HFFc6 (cell line): ENCODE measurements around the gene SLCO4A1. TPM values are rescaled to one million over a fixed set of nuclear protein-coding genes. Genes with fewer than 3 reads are reported as not detected.

Experiments
- DNase-seq: peaks from one replicate; pipeline ENCODE4 v3.0.0-alpha.2; 2018
- H3K27ac Mint-ChIP-seq: 2 replicates; pipeline ENCODE4 v1.8.0; 2020; ENCODE audit warnings: mild to moderate bottlenecking, mixed read lengths
- H3K27me3 Mint-ChIP-seq: 2 replicates; pipeline ENCODE4 v1.8.0; 2021; ENCODE audit warnings: mild to moderate bottlenecking, moderate library complexity, mixed read lengths; ENCODE audit not compliant: insufficient read depth
- H3K36me3 Mint-ChIP-seq: 2 replicates; pipeline ENCODE4 v1.8.0; 2021; ENCODE audit warnings: low read depth, mixed read lengths
- H3K4me1 Mint-ChIP-seq: 2 replicates; pipeline ENCODE4 v1.8.0; 2020; ENCODE audit warnings: low read depth, mixed read lengths
- H3K4me3 Mint-ChIP-seq: 2 replicates; pipeline ENCODE4 v1.8.0; 2020; ENCODE audit warnings: mild to moderate bottlenecking, moderate library complexity, mixed read lengths
- H3K9me3 Mint-ChIP-seq: 2 replicates; pipeline ENCODE4 v1.8.0; 2020; ENCODE audit warnings: mild to moderate bottlenecking, mixed read lengths
- total RNA-seq, 6 experiments: library from RNA; stranded (reverse); fragmentation: NEBNext Ultra II Directional; extraction: Animal tissue kit (Norgen Biotek cat#: 25700); gene quantifications; 2 replicates in 1 of 6; 3 replicates in 5 of 6; pipeline ENCODE4 v1.2.3, GENCODE V29; 2021
- TF ChIP-seq, protein P1 (sequence below): fragments of 200-600 bp; sonication (generic); IDR thresholded peaks from 2 replicates; pipeline ENCODE4 v1.5.0; 2021; ENCODE audit warnings: antibody characterized with exemption, mild to moderate bottlenecking

The SLCO4A1 gene
- total RNA-seq, 6 experiments from 2014 or later: 2.7 to 6.5 (median 3.4) TPM

DNA sequence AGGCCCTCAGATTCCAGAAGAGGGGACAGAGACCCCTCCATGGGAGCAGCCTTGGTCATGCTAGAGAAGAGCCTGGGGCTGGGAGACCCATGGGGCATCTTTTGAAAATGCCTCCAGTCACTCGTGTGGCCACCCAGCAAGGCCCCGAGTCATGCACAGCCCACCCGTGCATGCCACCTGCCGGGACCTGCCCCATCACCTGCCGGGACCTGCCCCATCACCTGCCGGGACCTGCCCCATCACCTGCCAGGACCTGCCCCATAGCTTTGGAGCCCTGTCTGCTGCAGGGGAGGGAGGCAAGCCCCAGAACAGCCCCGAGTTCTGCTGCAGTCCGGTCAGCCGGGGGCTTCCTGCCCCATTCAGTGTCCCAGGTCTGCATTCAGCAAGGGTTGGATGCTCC lies 37.5 kb upstream of the SLCO4A1 start:
- no peak overlapping the region for H3K27ac Mint-ChIP-seq
- H3K4me1 Mint-ChIP-seq: peaks cover 50% of the 10 kb centered on the region
- DNase-seq: no peak
- peaks cover 2% of the 10 kb centered on the region for H3K27me3 Mint-ChIP-seq
- TF ChIP-seq, protein P1, sequence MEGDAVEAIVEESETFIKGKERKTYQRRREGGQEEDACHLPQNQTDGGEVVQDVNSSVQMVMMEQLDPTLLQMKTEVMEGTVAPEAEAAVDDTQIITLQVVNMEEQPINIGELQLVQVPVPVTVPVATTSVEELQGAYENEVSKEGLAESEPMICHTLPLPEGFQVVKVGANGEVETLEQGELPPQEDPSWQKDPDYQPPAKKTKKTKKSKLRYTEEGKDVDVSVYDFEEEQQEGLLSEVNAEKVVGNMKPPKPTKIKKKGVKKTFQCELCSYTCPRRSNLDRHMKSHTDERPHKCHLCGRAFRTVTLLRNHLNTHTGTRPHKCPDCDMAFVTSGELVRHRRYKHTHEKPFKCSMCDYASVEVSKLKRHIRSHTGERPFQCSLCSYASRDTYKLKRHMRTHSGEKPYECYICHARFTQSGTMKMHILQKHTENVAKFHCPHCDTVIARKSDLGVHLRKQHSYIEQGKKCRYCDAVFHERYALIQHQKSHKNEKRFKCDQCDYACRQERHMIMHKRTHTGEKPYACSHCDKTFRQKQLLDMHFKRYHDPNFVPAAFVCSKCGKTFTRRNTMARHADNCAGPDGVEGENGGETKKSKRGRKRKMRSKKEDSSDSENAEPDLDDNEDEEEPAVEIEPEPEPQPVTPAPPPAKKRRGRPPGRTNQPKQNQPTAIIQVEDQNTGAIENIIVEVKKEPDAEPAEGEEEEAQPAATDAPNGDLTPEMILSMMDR: no peak
- H3K36me3 Mint-ChIP-seq: no peaks in the 10 kb centered on the region
- no peaks in the 10 kb centered on the region for H3K9me3 Mint-ChIP-seq
- no peak overlapping the region for H3K4me3 Mint-ChIP-seq

DNA sequence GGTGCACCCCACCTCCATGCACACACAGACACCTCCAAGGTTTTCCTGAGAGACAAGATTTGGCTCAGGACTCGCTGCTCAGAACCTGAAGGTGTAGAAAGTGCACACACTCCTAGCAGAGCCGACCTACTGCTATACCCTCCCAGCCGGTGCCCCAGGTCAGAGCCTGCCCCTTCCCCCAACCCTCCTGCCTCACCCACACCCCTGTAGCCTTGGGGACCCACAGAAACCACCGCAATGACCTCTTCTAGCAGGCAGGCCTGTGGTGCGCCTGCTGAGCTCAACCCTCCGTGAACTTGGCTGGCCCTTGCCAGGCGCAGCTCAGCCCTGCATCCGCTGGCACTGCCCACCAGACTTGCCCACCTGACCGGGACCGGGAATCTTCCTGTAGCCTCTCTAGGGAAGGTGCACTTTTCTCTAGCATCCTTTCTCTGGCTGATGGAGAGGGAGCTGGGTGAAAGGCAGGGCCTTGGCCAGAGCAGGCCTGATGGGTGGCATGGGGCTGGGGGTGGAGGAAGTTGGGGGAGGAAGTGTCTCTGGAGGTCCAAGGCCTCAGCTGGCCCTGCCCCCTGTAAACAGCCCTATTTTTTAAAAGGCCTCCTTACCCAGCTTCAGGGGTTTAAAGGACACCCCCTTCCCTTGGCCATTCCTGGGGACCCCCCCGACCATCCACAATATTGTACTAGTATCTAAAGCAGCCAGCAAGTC lies 36.9 kb upstream of the SLCO4A1 start:
- H3K4me3 Mint-ChIP-seq: no peak overlapping the region
- peaks cover 50% of the 10 kb centered on the region for H3K4me1 Mint-ChIP-seq
- H3K27ac Mint-ChIP-seq: no peak overlapping the region
- peaks cover under 1% of the 10 kb centered on the region; the same call in 1 of the 2 replicates for H3K36me3 Mint-ChIP-seq
- TF ChIP-seq, protein P1: no peak
- DNase-seq: no peak
- H3K27me3 Mint-ChIP-seq: peaks cover 2% of the 10 kb centered on the region; the same call in 1 of the 2 replicates
- H3K9me3 Mint-ChIP-seq: peaks cover under 1% of the 10 kb centered on the region; the same call in 1 of the 2 replicates

DNA sequence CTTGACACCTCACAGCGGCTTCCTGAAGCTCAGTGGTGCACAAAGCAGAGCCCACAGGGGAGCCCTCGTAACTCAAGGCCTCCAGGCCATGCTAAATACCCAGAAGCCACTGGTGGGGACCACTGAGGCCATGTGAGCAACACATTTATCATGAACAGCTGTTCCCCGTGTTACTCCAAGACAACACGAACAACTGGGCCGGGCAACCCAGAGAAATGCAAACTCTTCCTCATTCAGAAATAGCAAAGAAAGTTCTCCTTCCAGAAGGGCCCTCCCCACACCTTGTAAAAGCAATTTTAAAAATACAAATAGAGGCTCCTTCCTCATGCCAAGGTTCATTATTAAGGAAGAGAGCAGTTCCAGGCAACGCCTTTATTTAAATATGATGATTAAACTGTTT lies 36.3 kb upstream of the SLCO4A1 start:
- Mint-ChIP-seq H3K36me3 (peaks cover 4% of the 10 kb centered on the region; the same call in 1 of the 2 replicates), H3K4me1 (peaks cover 48% of the 10 kb centered on the region), H3K9me3 (peaks cover 5% of the 10 kb centered on the region; the same call in 1 of the 2 replicates), H3K27ac (peak overlapping the region; percentile 61), H3K27me3 (no peaks in the 10 kb centered on the region; the same call in 1 of the 2 replicates), H3K4me3 (peak overlapping the region; percentile 51; the same call in 1 of the 2 replicates)
- TF ChIP-seq, protein P1: no peak
- no peak for DNase-seq

DNA sequence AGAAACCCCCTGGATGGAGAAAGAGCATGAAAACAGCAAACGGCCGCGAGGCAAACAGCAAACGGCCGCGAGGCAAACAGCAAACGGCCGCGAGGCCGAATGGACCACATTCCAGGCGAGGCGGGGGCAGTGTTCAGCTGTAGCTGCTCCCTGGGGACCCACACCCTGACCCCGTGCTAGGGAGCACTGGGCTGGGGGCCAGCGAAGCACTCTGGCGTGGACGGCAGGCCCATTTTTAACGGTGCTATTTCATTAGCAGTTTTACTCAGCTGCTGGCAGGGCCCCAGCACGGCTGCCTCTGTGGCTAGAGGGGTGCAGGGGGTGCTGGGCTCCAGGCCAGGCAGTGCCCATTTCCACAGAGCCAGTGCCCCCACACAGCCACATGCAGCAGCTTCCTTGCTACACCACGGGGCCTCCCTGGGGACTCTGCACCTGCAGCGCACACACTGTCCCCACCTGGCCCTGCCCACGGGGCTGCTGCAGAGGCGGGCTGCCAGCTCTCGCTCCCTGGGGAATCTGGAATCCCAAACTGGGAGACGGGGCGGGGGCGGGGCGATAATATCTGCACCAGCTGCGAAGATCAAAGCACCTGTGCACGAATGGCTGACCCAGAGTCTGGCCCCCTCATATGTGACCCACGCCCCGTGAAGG lies 35.6 kb upstream of the SLCO4A1 start:
- Mint-ChIP-seq H3K36me3 (peaks cover 4% of the 10 kb centered on the region; the same call in 1 of the 2 replicates), H3K27ac (peak overlapping the region; percentile 61), H3K4me3 (peak overlapping the region; percentile 51), H3K9me3 (peaks cover 5% of the 10 kb centered on the region; the same call in 1 of the 2 replicates), H3K4me1 (peaks cover 42% of the 10 kb centered on the region), H3K27me3 (no peaks in the 10 kb centered on the region; the same call in 1 of the 2 replicates)
- TF ChIP-seq, protein P1: no peak
- no peak for DNase-seq

DNA sequence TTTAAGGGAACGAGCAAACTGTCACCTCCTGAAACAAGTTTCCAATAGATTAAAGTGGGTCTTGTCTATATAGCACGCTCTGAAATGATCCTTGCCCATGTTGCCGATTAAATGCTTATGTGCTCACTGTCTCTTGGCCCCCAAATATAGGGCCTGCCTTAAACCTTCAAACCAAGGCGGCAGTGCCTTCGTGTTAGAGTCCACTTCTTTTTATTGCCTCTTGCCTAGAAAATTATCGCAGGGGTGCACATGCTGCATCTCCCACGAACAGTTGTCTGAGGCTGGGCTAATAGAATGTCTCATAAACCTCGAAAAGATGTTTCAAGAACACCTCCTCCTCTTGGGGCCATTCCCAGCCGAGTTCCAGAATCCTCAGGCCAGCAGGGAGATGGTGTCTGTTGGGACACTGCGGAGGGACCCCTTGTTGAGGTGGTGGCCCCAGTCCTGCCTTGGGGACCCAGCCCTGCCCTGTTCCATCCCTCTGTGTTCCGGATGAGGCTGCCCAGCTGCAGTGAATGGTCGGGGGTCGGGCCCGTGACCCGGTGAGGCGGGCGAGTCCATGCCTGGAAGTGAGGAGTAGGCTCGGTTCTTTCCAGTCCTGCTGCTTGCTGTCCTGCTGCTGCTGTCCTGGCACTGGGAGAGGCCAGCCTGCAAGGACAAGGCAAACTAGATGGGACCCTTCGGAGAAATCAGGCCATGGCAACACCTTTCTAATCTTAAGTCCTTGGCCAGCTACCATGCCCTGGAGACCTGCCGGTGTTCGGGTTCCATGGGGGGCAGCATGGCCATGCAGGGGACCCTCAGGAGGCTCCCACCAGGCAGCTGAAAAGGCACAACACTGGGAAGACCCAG lies 34.7 kb upstream of the SLCO4A1 start:
- H3K27ac Mint-ChIP-seq: no peak overlapping the region
- no peak overlapping the region for H3K4me3 Mint-ChIP-seq
- no peak for DNase-seq
- TF ChIP-seq, protein P1: no peak
- H3K9me3 Mint-ChIP-seq: peaks cover 5% of the 10 kb centered on the region; the same call in 1 of the 2 replicates
- H3K4me1 Mint-ChIP-seq: peaks cover 33% of the 10 kb centered on the region
- no peaks in the 10 kb centered on the region; the same call in 1 of the 2 replicates for H3K27me3 Mint-ChIP-seq
- H3K36me3 Mint-ChIP-seq: peaks cover 4% of the 10 kb centered on the region; the same call in 1 of the 2 replicates
